Measurements from ENCODE around the gene ZNF679.
"Not testable (repeated sequence)": the region's sequence is repeated elsewhere in the genome, so short reads cannot be mapped to it uniquely, and the experiment has no call there.

Gene ZNF679

GRCh38 chr7:64294701-64295420 is 66.6 kb downstream of the ZNF679 start:
- H2AFZ ChIP-seq, result no peak overlapping the region
- H3K4me3 ChIP-seq (ENCODE audit: low read depth, low read length), result no peak overlapping the region
- no peaks in the 10 kb centered on the region for H3K4me1 ChIP-seq
- TF ChIP-seq CTCF (IDR thresholded peaks at IDR 0.05), result no peak
- H3K9ac ChIP-seq, result no peak overlapping the region
- no peaks in the 10 kb centered on the region for H3K79me2 ChIP-seq
- no peak overlapping the region for H3K27ac ChIP-seq
- H3K4me2 ChIP-seq (ENCODE audit: low read length), result no peak overlapping the region
- H3K9me3 ChIP-seq (ENCODE audit: control insufficient read depth, low read length), result no peaks in the 10 kb centered on the region
- H3K36me3 ChIP-seq (ENCODE audit: control insufficient read depth, insufficient read depth, low read length), result no peaks in the 10 kb centered on the region
- no peaks in the 10 kb centered on the region for H3K27me3 ChIP-seq (ENCODE audit: control insufficient read depth, insufficient read depth, low read length)

DNA sequence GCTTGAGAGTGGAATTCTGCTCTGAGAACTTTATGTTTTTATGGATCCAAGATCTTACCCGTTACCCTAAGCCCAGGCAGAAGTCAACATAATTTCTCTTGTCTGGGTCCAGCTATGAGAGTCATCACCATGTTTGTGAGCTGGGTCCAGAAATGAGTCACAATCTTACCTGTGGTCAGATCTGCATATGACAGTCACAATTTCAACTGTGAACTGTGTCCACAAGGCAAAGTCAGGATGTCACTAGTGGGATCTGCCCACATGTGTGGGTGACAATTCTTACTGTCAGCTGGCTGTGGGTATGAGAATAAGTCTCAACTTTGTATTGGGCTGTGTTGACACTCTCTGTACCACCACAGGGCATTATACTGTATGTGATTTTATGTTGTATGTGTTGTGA is 69.1 kb downstream of the ZNF679 start:
- not testable (repeated sequence) for H3K27me3 ChIP-seq (ENCODE audit: control insufficient read depth, insufficient read depth, low read length); H3K4me1 ChIP-seq; H3K4me3 ChIP-seq (ENCODE audit: low read depth, low read length)

GRCh38 chr7:64300641-64301405 is 72.5 kb downstream of the ZNF679 start:
- Histone ChIP-seq H3K4me1 (no peaks in the 10 kb centered on the region), H3K4me2 (ENCODE audit: low read length) (no peak overlapping the region), H3K36me3 (ENCODE audit: control insufficient read depth, insufficient read depth, low read length) (no peaks in the 10 kb centered on the region), H3K4me3 (ENCODE audit: low read depth, low read length) (no peak overlapping the region), H3K27ac (no peak overlapping the region), H3K79me2 (no peaks in the 10 kb centered on the region), H2AFZ (no peak overlapping the region), H3K27me3 (ENCODE audit: control insufficient read depth, insufficient read depth, low read length) (no peaks in the 10 kb centered on the region), H3K9me3 (ENCODE audit: control insufficient read depth, low read length) (no peaks in the 10 kb centered on the region), H3K9ac (no peak overlapping the region)
- TF ChIP-seq CTCF (IDR thresholded peaks at IDR 0.05), result no peak

More for the DNA sequence above, 69.1 kb downstream of the ZNF679 start:
- H3K36me3 ChIP-seq (ENCODE audit: control insufficient read depth, insufficient read depth, low read length); H2AFZ ChIP-seq; H3K9ac ChIP-seq; H3K27ac ChIP-seq; H3K79me2 ChIP-seq; H3K9me3 ChIP-seq (ENCODE audit: control insufficient read depth, low read length); H3K4me2 ChIP-seq (ENCODE audit: low read length): not testable (repeated sequence)

DNA sequence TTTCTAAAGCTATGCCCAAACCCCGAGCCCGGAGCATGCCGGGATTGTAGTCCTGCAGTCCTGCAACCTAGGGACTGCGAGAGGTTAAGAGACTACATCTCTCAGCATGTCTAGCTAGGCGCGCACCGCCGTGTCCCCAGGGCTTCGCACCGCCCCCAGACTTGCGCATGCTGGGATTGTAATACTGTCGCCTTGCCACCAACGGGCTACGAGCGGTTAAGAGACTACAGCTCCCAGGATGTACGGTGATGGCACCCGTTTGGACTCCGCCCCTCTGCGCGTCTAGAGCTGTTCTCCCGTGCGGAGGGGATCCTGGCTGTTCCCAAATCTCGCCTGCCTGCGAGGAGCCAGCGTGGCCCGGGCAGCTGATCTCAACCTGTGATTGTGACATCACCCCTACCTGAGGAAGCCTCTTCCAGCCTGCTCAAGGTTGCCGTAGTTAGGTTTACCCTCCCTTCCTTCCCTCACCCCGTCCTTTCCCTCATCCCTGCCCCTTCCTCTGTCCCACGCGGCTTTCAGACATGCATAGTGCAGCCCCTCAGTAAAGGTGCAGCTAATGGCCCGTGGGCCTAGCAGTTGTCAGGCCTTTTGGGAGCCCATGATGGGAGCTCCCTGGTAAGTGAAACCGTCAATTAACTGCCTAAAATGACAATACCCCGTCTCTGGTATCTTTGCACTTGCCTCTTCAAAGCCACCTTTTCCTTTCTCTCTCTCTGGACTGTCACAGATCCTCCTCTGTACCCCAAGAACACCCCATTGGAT is 79.2 kb downstream of the ZNF679 start:
- no peaks in the 10 kb centered on the region for H3K36me3 ChIP-seq (ENCODE audit: control insufficient read depth, insufficient read depth, low read length)
- peak overlapping the region; percentile 96 for H3K4me2 ChIP-seq (ENCODE audit: low read length)
- no peak overlapping the region for H3K9ac ChIP-seq
- peak overlapping the region; percentile 79 for H3K27ac ChIP-seq
- no peak for TF ChIP-seq CTCF (IDR thresholded peaks at IDR 0.05)
- no peaks in the 10 kb centered on the region for H3K9me3 ChIP-seq (ENCODE audit: control insufficient read depth, low read length)
- no peaks in the 10 kb centered on the region for H3K79me2 ChIP-seq
- H3K4me3 ChIP-seq (ENCODE audit: low read depth, low read length), result peak overlapping the region; percentile 81
- H3K27me3 ChIP-seq (ENCODE audit: control insufficient read depth, insufficient read depth, low read length), result no peaks in the 10 kb centered on the region
- H3K4me1 ChIP-seq, result peaks cover 5% of the 10 kb centered on the region
- H2AFZ ChIP-seq, result peak overlapping the region; percentile 83

DNA sequence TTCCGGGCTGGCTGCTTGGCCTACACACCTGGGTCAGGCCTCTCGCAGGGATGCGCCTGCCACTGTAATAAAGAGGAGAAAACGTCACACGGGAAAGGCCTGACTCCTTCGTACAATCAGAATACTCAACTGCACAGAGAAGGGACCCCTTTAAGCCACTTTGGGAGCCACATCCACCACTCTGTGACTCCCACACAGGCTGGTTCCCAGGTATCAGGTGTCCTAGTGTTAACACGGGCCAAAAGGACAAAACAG is 79.7 kb downstream of the ZNF679 start:
- Histone ChIP-seq H3K27ac (peak overlapping the region; percentile 79), H3K9ac (no peak overlapping the region), H3K36me3 (ENCODE audit: control insufficient read depth, insufficient read depth, low read length) (no peaks in the 10 kb centered on the region), H3K4me1 (peaks cover 5% of the 10 kb centered on the region), H3K27me3 (ENCODE audit: control insufficient read depth, insufficient read depth, low read length) (no peaks in the 10 kb centered on the region), H3K4me3 (ENCODE audit: low read depth, low read length) (peak overlapping the region; percentile 81), H3K9me3 (ENCODE audit: control insufficient read depth, low read length) (no peaks in the 10 kb centered on the region), H2AFZ (peak overlapping the region; percentile 83), H3K4me2 (ENCODE audit: low read length) (peak overlapping the region; percentile 96), H3K79me2 (no peaks in the 10 kb centered on the region)
- TF ChIP-seq CTCF (IDR thresholded peaks at IDR 0.05), result no peak
